T-helper 17 cell (primary cell): ENCODE data around the gene BHMT2. TPM values are rescaled to one million over a fixed set of nuclear protein-coding genes. Genes with fewer than 3 reads are reported as not detected.

Experiments used
- ATAC-seq: fragments of 150-1000 bp; cut with Tn5 transposase; 2 replicates; pipeline ENCODE4 v1.10.0; 2021; ENCODE audit warnings: mild to moderate bottlenecking, moderate library complexity
- DNase-seq, 3 donors: peaks; one replicate each; pipeline versions ENCODE4 v3.0.0 to v3.0.0-alpha.2; 2020 to 2021
- H3K9me3 ChIP-seq: one replicate; pipeline ENCODE4 v1.7.0; 2013; ENCODE audit warnings: low read length, mild to moderate bottlenecking; ENCODE audit not compliant: control insufficient read depth, poor library complexity, severe bottlenecking
- H3K27ac Mint-ChIP-seq: one replicate; pipeline ENCODE4 v1.8.0; 2022; ENCODE audit warnings: mild to moderate bottlenecking, moderate library complexity, mixed read lengths
- H3K27me3 Mint-ChIP-seq: one replicate; pipeline ENCODE4 v1.8.0; 2022; ENCODE audit warnings: mixed read lengths
- H3K36me3 Mint-ChIP-seq: one replicate; pipeline ENCODE4 v1.8.0; 2022; ENCODE audit warnings: low read depth, mixed read lengths
- H3K4me1 Mint-ChIP-seq: one replicate; pipeline ENCODE4 v1.8.0; 2022; ENCODE audit warnings: mild to moderate bottlenecking, mixed read lengths
- H3K4me3 Mint-ChIP-seq: one replicate; pipeline ENCODE4 v1.8.0; 2022; ENCODE audit warnings: mild to moderate bottlenecking, moderate library complexity, mixed read lengths
- total RNA-seq, 4 donors: library from RNA in 2 of 4; stranded (reverse) in 2 of 4; gene quantifications; one replicate each; pipeline ENCODE4 v1.2.3 and lab custom pipeline; 2022 to 2026

The BHMT2 gene
- total RNA-seq: not detected
- 0 reads per million in 2 donors for total RNA-seq (lab: John Stamatoyannopoulos, UW)

GRCh38 chr5:79069488-79070349, at the start of gene BHMT2, which contains the start of gene DMGDH:
Gene BHMT2, plus strand, starts transcription at chr5:79069767. Its CDS starts 16 bp downstream, at chr5:79069783.
Gene DMGDH, minus strand, starts transcription at chr5:79069674. Its CDS starts 54 bp downstream, at chr5:79069620.
- Mint-ChIP-seq H3K36me3 (no peaks in the 10 kb centered on the region), H3K27ac (no peak within 1 kb of the TSS), H3K4me3 (no peak within 1 kb of the TSS), H3K4me1 (no peaks in the 10 kb centered on the region), H3K27me3 (peaks cover 44% of the 10 kb centered on the region)
- no peaks in the 10 kb centered on the region for H3K9me3 ChIP-seq
- DNase-seq (no peak), ATAC-seq (no peak)

GRCh38 chr5:79020861-79021561, 48.6 kb upstream of the BHMT2 start:
- Mint-ChIP-seq H3K4me3 (no peak overlapping the region), H3K36me3 (no peaks in the 10 kb centered on the region), H3K4me1 (peaks cover 11% of the 10 kb centered on the region), H3K27me3 (peaks cover 79% of the 10 kb centered on the region), H3K27ac (no peak overlapping the region)
- peak; percentile 67 for ATAC-seq
- no peaks in the 10 kb centered on the region for H3K9me3 ChIP-seq
- peak in 1 of 3 donors; percentile 8 for DNase-seq

- peaks cover 72% of the 10 kb centered on the region for H3K27me3 Mint-ChIP-seq
- H3K36me3 Mint-ChIP-seq: no peaks in the 10 kb centered on the region
- H3K4me1 Mint-ChIP-seq: peaks cover 11% of the 10 kb centered on the region
- DNase-seq (no peak), ATAC-seq (no peak)
- H3K9me3 ChIP-seq: no peaks in the 10 kb centered on the region
- no peak overlapping the region for H3K27ac Mint-ChIP-seq
- no peak overlapping the region for H3K4me3 Mint-ChIP-seq
Observed at GRCh38 chr5:79021753-79022152, 47.8 kb upstream of the BHMT2 start.

- no peak overlapping the region for H3K27ac Mint-ChIP-seq
- H3K4me3 Mint-ChIP-seq: no peak overlapping the region
- H3K4me1 Mint-ChIP-seq: peaks cover 11% of the 10 kb centered on the region
- no peak for DNase-seq
- peaks cover 71% of the 10 kb centered on the region for H3K27me3 Mint-ChIP-seq
- ATAC-seq: no peak
- no peaks in the 10 kb centered on the region for H3K9me3 ChIP-seq
- no peaks in the 10 kb centered on the region for H3K36me3 Mint-ChIP-seq
Observed at GRCh38 chr5:79022771-79023170, 46.8 kb upstream of the BHMT2 start.

- Mint-ChIP-seq H3K27me3 (peaks cover 69% of the 10 kb centered on the region), H3K27ac (no peak overlapping the region), H3K4me1 (peaks cover 11% of the 10 kb centered on the region), H3K4me3 (no peak overlapping the region), H3K36me3 (no peaks in the 10 kb centered on the region)
- H3K9me3 ChIP-seq: no peaks in the 10 kb centered on the region
- DNase-seq (no peak), ATAC-seq (no peak)
Observed at GRCh38 chr5:79023348-79023747, 46.2 kb upstream of the BHMT2 start.

- no peaks in the 10 kb centered on the region for H3K36me3 Mint-ChIP-seq
- peaks cover 67% of the 10 kb centered on the region for H3K27me3 Mint-ChIP-seq
- DNase-seq (no peak), ATAC-seq (no peak)
- no peak overlapping the region for H3K4me3 Mint-ChIP-seq
- no peaks in the 10 kb centered on the region for H3K9me3 ChIP-seq
- H3K4me1 Mint-ChIP-seq: peaks cover 11% of the 10 kb centered on the region
- no peak overlapping the region for H3K27ac Mint-ChIP-seq
Observed at GRCh38 chr5:79023947-79024346, 45.6 kb upstream of the BHMT2 start.

GRCh38 chr5:79025054-79025472, 44.5 kb upstream of the BHMT2 start:
- peak; percentile 52 for ATAC-seq

GRCh38 chr5:79030663-79031484, 38.7 kb upstream of the BHMT2 start:
- H3K4me1 Mint-ChIP-seq: no peaks in the 10 kb centered on the region

More at GRCh38 chr5:79025054-79025472, 44.5 kb upstream of the BHMT2 start:
- Mint-ChIP-seq H3K27me3 (peaks cover 55% of the 10 kb centered on the region), H3K4me3 (peak overlapping the region; percentile 47), H3K4me1 (peaks cover 11% of the 10 kb centered on the region), H3K36me3 (no peaks in the 10 kb centered on the region), H3K27ac (no peak overlapping the region)
- DNase-seq: peak; percentile 15 to 29 (median 26)
- no peaks in the 10 kb centered on the region for H3K9me3 ChIP-seq

GRCh38 chr5:79031485-79031867, 38.1 kb upstream of the BHMT2 start:
- H3K27ac Mint-ChIP-seq: no peak overlapping the region
- no peak for DNase-seq
- no peak for ATAC-seq
- H3K36me3 Mint-ChIP-seq: no peaks in the 10 kb centered on the region
- no peaks in the 10 kb centered on the region for H3K4me1 Mint-ChIP-seq
- H3K4me3 Mint-ChIP-seq: no peak overlapping the region
- H3K27me3 Mint-ChIP-seq: peaks cover 11% of the 10 kb centered on the region
- no peaks in the 10 kb centered on the region for H3K9me3 ChIP-seq

More at GRCh38 chr5:79030663-79031484, 38.7 kb upstream of the BHMT2 start:
- DNase-seq: no peak
- H3K9me3 ChIP-seq: no peaks in the 10 kb centered on the region
- Mint-ChIP-seq H3K36me3 (no peaks in the 10 kb centered on the region), H3K27me3 (peaks cover 12% of the 10 kb centered on the region), H3K27ac (no peak overlapping the region), H3K4me3 (no peak overlapping the region)
- no peak for ATAC-seq

GRCh38 chr5:79032031-79032695, 37.4 kb upstream of the BHMT2 start:
- no peak overlapping the region for H3K4me3 Mint-ChIP-seq
- no peak overlapping the region for H3K27ac Mint-ChIP-seq
- H3K36me3 Mint-ChIP-seq: no peaks in the 10 kb centered on the region
- ATAC-seq: no peak
- H3K9me3 ChIP-seq: no peaks in the 10 kb centered on the region
- no peaks in the 10 kb centered on the region for H3K4me1 Mint-ChIP-seq
- H3K27me3 Mint-ChIP-seq: peaks cover 8% of the 10 kb centered on the region
- DNase-seq: no peak

- DNase-seq (no peak), ATAC-seq (no peak)
- Mint-ChIP-seq H3K27me3 (peaks cover 2% of the 10 kb centered on the region), H3K27ac (no peak overlapping the region), H3K4me1 (no peaks in the 10 kb centered on the region), H3K4me3 (no peak overlapping the region), H3K36me3 (no peaks in the 10 kb centered on the region)
- H3K9me3 ChIP-seq: no peaks in the 10 kb centered on the region
Observed at GRCh38 chr5:79032782-79033181, 36.8 kb upstream of the BHMT2 start.

GRCh38 chr5:79035237-79035636, 34.3 kb upstream of the BHMT2 start:
- DNase-seq (no peak), ATAC-seq (no peak)
- Mint-ChIP-seq H3K27ac (no peak overlapping the region), H3K4me1 (no peaks in the 10 kb centered on the region), H3K4me3 (no peak overlapping the region), H3K27me3 (no peaks in the 10 kb centered on the region), H3K36me3 (no peaks in the 10 kb centered on the region)
- H3K9me3 ChIP-seq: no peaks in the 10 kb centered on the region
